Ascending aorta (tissue), 2 donors: ENCODE data around the gene KCNG2. TPM values are rescaled to one million over a fixed set of nuclear protein-coding genes. Genes with fewer than 3 reads are reported as not detected.

Experiments
- DNase-seq, 2 donors: peaks; one replicate each; pipeline ENCODE4 v3.0.0-alpha.2; 2019; ENCODE audit warnings: low spot score in 2 of 2
- H3K27ac ChIP-seq, 2 donors: fragments of 200-600 bp; sonication (generic); one replicate each; pipeline ENCODE4 v1.5.1; 2016 to 2017; ENCODE audit warnings: mild to moderate bottlenecking in 1 of 2
- H3K27me3 ChIP-seq: fragments of 200-600 bp; sonication (generic); one replicate; pipeline ENCODE4 v1.5.1; 2017
- H3K36me3 ChIP-seq, 2 donors: fragments of 200-600 bp; sonication (generic); one replicate each; pipeline ENCODE4 v1.5.1; 2016
- H3K4me1 ChIP-seq, 2 donors: fragments of 200-600 bp; sonication (generic); one replicate each; pipeline ENCODE4 v1.5.1; 2016 to 2017; ENCODE audit warnings: mild to moderate bottlenecking in 1 of 2
- H3K4me3 ChIP-seq, 2 donors: fragments of 200-600 bp; sonication (generic); one replicate each; pipeline ENCODE4 v1.5.1; 2016 to 2017; ENCODE audit warnings: mild to moderate bottlenecking in 1 of 2
- H3K9me3 ChIP-seq, 2 donors: fragments of 200-600 bp; sonication (generic); one replicate each; pipeline ENCODE4 v1.5.1; 2016
- CTCF ChIP-seq, 3 experiments: fragments of 200-600 bp in 2 of 3; fragments of 450-650 bp in 1 of 3; sonication (generic) in 2 of 3; IDR thresholded peaks; one replicate each; pipeline ENCODE4 v1.5.1; 2016 to 2019; ENCODE audit warnings: antibody characterized with exemption in 3 of 3, mild to moderate bottlenecking in 1 of 3, moderate library complexity in 1 of 3
- intact Hi-C: fragments of 100-400 bp; cut with DNase I; formaldehyde crosslinking; loops from one replicate; pipeline ENCODE4 v1.15.1; 2023
- total RNA-seq: library from RNA; depleted of rRNA; stranded (reverse); fragments of >200 nt; gene quantifications from one replicate; pipeline ENCODE4 v1.1.0, GENCODE V29; 2016

KCNG2 gene
- total RNA-seq, 1 donor from 2014 or later: not detected

GRCh38 chr18:79753391-79753851, 44.3 kb upstream of the KCNG2 start:
- DNase-seq: peak in 1 of 2 donors; percentile 42
- Histone ChIP-seq H3K36me3 (peaks cover 36 to 44% of the 10 kb centered on the region in 2 donors), H3K4me1 (no peaks in the 10 kb centered on the region), H3K27me3 (no peaks in the 10 kb centered on the region), H3K9me3 (peaks cover 0 to 8% of the 10 kb centered on the region in 2 donors), H3K4me3 (no peak overlapping the region), H3K27ac (no peak overlapping the region)
- intact Hi-C loops: no loop called here
- no peak for TF ChIP-seq CTCF (IDR thresholded peaks at IDR 0.05)

- Histone ChIP-seq H3K4me1 (no peaks in the 10 kb centered on the region), H3K27ac (no peak overlapping the region), H3K4me3 (no peak overlapping the region), H3K9me3 (peaks cover 0 to 14% of the 10 kb centered on the region in 2 donors), H3K36me3 (peaks cover 36 to 41% of the 10 kb centered on the region in 2 donors), H3K27me3 (no peaks in the 10 kb centered on the region)
- intact Hi-C loops: no loop called here
- no peak for TF ChIP-seq CTCF (IDR thresholded peaks at IDR 0.05)
- peak in 1 of 2 donors; percentile 42 for DNase-seq
These were observed 43.5 kb upstream of the KCNG2 start for GRCh38 chr18:79754022-79754761.

- H3K4me3 ChIP-seq: no peak overlapping the region
- H3K4me1 ChIP-seq: no peaks in the 10 kb centered on the region
- no peak for TF ChIP-seq CTCF (IDR thresholded peaks at IDR 0.05)
- H3K9me3 ChIP-seq: peaks cover 0 to 21% of the 10 kb centered on the region in 2 donors
- H3K27ac ChIP-seq: no peak overlapping the region
- DNase-seq: peak in 1 of 2 donors; percentile 58
- H3K36me3 ChIP-seq: peaks cover 31 to 36% of the 10 kb centered on the region in 2 donors
- H3K27me3 ChIP-seq: no peaks in the 10 kb centered on the region
- intact Hi-C loops: no loop called here
These were observed 42.8 kb upstream of the KCNG2 start for GRCh38 chr18:79754831-79755351.

- Histone ChIP-seq H3K36me3 (peaks cover 28 to 32% of the 10 kb centered on the region in 2 donors), H3K27me3 (no peaks in the 10 kb centered on the region), H3K4me1 (no peaks in the 10 kb centered on the region), H3K27ac (no peak overlapping the region), H3K9me3 (peaks cover 0 to 21% of the 10 kb centered on the region in 2 donors), H3K4me3 (no peak overlapping the region)
- intact Hi-C loops: no loop called here
- no peak for TF ChIP-seq CTCF (IDR thresholded peaks at IDR 0.05)
- peak in 1 of 2 donors; percentile 42 for DNase-seq
These were observed 42.1 kb upstream of the KCNG2 start for GRCh38 chr18:79755496-79756142.

GRCh38 chr18:79756143-79756500, 41.6 kb upstream of the KCNG2 start:
- Histone ChIP-seq H3K27ac (no peak overlapping the region), H3K4me1 (no peaks in the 10 kb centered on the region), H3K27me3 (no peaks in the 10 kb centered on the region), H3K4me3 (no peak overlapping the region), H3K9me3 (peaks cover 0 to 21% of the 10 kb centered on the region in 2 donors), H3K36me3 (peaks cover 28 to 32% of the 10 kb centered on the region in 2 donors)
- intact Hi-C loops: no loop called here
- TF ChIP-seq CTCF (IDR thresholded peaks at IDR 0.05): no peak
- peak in 1 of 2 donors; percentile 55 for DNase-seq
